HG03139 (cell line): ENCODE results near the gene MMS19.

ENCODE experiments used
- ATAC-seq: cut with Tn5 transposase; IDR thresholded peaks from one replicate; pipeline ENCODE4 v1.9.1; 2021; ENCODE audit not compliant: unreplicated experiment

Gene MMS19

DNA sequence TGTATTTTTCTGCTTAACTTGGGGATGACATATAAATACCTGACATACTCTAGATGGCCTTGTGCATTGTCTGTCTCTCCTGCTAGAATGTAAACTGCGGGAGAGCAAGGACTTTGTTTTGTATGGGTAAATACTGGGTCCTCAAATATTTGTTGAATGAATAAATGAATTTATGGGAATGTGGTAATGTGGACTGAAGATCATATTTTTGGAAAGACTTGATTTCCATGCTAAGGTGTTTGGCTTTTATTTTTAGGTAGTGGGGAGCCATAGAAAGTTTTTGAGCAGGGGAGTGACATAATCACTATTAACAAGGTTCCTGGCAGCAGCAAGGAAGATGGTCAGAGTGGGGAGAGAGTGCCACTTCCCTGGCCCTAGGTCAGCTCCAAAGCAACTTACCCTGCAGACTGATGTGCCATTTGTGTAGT, 27.5 kb upstream of the MMS19 start:
- no peak for ATAC-seq

DNA sequence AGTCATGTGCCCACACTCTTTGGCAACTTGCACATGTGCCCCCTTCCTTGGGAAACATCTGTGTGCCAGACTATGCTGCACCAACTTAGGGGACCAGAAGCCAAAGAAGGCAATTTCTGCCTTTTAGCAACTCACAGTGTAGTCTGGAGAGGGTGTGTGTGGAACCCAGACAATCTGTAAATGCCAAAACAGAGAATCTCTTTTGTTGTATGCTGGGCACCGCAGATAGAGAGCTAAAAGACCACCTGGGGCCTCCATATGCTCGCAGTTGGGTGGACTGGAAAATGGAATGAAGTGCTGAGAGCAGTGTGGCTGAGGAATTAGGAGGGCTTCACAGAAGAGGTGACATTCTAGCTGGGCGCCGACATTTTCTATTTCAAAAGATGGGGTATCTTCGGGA, 26.9 kb upstream of the MMS19 start:
- ATAC-seq, result no peak

DNA sequence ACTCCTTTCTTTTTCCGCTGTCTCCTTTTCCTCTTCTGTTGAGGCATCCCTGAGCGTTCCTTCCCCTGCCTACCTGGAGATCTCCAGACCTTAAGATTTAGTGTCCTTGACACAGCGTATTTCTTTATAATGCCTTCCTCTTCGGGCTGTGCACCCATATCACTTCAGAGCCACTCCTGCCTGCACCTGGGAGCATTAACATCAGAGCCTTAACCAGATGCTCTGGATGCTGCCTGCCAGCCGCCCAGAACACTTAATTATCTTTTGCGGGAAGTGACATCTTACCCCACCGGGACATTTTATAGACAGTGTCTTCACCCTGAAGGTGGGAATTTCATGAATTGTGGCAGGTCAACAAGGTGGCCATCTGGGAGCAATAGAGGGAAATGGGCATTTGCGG, 24.7 kb upstream of the MMS19 start:
- no peak for ATAC-seq

DNA sequence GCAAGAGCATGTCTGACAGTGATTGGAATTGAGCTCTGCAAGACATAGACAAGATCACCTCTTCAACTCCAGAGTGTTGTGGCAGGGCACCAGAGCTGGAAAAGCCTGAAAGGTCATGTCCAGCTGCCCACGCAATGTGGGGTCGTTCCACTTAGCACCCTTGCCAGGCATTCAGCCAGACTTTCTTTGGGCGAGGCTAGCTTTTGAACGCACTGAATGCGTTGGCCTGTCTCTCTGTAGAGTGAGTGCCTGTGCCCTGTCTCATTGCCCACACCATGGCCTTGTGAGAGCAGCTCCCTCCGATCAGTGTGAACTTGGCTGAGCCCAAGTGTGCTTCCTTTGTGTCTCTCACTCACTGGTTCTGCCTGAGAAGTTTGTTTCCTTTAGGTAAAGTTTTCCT, 23.8 kb upstream of the MMS19 start:
- ATAC-seq, result no peak

DNA sequence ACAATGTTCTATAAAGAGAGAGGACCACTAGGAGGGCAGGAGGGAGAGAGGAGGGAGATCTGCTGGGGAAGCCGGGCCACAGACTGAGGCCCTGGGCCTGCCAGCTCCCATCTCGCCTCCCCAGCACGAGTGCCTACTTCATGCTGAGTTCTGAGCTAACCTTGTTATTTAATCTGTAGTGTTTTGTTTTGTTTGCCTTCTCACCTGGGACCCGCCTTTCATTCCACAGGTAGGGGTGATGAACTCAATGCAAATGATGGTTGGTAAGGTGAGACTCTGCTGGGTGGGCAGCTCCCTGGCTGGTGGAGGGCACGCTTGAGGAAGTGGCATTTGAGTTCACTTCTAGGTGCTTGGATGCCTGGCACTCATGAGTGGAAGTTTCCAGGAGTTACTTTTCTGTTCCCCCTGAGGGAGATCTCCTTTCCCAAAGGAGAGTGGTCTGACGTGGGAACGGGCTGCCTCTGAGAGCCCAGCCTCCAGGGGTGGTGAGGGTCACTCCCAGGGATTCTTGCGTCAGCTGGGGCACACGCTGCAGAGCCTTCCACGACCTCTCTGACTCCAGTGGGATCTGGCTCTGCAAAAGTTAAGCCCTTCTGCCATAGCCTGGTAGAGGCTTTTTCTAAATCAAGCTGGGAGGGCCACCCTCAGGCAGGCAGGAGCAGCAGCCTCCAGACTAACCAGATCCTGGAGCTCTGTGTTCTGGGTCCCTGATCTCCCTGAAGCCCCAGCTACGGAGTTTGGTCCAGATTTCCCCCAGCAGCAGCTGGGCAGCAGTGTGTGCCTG, 22.9 kb upstream of the MMS19 start:
- ATAC-seq, result no peak

DNA sequence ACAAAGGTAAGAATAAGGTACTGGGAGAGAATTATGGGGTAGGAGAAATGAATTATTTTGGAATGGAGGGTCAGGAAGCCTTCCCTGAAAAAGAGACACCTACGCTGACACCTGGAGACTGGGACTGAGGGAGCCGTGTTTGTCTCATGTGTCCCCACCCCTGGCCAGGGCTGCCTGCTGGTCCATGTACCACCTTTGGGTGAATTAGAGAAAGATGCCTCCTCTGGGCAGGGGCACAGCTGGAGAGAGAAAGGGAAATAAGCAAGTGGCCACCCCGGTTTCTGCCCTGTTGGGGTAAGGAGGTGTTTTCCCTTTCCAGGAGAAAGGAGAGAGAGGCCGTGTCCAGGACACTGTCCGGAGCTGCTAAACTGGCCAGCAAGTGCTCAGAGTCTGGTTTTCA, 22.3 kb upstream of the MMS19 start:
- ATAC-seq, result no peak

DNA sequence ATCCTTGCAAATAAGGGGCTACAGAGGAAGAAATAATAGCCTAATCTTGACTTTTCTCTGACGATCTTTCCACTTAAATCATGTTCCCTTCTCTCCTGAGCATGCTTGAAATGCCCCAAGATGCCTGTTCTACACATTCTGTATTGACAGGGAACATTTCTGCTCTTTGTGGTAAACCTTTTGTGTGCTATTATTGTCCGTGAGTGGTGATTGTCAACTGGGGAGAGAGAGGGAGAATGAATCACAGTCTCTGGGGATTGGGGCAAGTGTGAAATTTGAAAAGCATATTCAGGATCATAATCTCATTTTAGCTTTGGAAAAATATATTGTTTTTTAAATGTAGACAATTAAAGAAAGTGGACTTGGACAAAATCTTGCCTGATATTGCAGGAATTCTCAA, 21.1 kb upstream of the MMS19 start:
- no peak for ATAC-seq

DNA sequence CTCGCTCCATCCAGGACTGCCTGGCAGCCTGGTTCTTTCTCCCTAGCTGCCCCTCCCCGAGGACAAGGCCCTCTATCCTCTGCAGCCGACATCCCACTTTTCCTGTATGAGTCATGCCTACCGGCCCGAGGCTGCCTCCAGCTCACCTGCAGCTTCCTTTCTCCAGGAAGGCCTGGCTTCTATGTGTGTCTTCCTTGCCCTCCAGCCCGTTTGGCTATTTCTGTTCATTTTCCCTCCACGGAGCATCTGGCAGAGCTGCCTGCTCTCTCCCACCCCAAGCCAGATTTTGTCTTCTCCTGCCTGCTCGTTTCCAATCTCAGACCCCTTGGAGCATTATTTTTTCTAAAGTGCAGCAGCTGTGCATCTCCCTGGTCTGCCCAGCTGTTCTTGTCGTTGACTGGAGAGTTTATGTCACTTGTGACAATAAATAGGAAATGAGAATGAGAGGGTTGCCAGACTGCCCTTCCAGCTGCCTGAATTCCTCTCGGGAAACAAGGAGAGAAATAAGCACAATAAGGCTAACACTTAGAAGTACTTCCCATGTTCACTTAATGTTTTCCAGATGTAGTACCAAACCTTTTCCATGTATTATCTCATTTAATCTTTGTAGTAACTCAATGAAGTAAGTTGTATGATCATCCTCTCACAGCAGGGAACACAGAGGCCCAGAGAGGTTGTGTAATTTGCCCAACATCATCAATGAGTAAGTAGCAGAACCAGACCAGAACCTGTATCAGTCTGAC, 20.2 kb upstream of the MMS19 start:
- no peak for ATAC-seq

DNA sequence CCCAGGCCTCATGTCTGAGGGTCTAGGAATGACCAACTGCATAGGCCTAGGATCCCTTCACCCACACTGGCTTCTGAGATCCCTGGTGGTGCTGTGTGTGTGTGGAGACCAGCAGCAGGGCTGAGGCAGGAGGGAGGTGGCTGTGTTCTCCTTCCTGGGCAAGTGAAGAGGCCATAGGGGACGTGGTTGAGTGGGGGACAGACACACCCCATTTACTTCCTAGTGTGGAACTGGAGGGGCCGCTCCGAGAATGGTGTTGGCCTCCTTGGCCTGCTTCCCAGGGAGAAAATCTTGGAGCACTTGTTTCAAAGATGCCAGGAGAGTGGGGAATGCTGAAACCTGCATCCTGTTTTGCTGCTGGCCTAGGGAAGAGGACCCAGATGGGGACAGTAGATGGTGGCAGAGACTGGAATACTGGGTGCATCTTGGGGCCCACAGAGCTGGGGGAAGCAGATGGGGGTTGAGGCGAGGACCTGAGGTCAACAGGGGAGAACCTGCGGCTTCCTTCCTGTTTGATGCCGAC, 19.6 kb upstream of the MMS19 start:
- ATAC-seq, result no peak

DNA sequence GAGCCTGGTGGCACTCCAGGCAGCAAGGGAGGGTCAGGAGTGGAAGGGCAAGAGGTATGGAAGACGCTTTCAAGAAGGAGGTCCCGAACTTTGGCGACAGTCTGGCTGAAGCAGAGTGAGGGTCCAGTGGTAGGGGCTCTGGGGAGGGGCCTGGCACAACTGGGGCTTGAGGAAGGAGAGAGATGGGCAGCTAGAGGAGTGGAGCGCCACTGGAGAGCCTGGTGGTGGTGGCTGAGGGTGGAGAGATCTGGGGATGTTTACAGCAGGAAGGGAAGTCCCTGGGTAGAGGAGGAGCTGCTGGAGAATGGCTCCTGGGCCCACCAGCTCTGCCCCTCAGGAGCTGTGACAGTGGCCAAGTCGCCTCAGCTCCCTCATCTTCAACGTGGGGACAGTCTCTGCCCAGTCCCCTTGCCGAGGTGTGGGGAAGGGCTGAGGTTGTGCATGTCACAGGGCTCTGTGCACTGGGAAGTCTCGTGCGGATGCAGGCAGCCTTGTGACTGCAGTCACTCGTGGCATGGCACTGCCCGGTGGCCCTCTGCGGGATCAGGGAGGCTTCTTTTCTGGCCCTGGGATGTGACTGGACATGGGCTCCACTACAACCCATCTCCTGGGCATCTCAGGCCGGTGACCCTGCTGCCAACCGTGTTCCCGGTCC, 19.0 kb upstream of the MMS19 start:
- ATAC-seq, result no peak

DNA sequence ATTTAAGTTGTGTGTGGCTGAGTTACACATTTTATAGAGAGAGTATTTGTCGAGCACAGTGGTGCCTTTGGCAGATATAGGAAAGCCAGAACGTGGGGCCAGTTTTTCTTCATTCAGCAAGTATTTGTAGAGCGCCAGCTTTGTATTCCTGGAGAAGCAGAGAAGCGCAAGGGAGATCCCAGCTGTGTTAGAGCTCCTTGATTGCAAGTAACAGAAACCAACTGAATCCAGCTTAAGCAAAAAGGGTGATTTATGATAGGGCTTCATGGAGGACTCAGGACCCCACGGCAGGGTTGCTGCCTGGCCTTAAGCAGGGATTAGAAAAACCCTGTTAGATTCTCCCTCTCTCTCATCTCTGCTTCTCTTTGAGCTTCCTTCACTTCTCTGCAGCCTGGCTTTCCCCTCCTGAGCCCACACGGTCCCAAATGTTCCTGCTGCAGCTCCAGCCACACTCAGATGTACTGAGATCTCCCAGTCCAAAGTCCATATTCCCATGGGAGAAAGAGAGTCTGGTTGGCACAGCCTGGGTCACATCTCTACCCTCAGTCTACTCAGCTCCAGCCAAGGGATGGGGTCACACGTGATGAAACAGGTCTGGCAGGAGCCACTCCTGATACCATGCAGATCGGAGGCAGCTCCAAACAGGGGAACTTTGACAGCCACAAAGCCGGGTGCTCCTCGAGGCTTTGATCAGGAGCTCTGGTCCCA, 17.2 kb upstream of the MMS19 start:
- ATAC-seq, result no peak

DNA sequence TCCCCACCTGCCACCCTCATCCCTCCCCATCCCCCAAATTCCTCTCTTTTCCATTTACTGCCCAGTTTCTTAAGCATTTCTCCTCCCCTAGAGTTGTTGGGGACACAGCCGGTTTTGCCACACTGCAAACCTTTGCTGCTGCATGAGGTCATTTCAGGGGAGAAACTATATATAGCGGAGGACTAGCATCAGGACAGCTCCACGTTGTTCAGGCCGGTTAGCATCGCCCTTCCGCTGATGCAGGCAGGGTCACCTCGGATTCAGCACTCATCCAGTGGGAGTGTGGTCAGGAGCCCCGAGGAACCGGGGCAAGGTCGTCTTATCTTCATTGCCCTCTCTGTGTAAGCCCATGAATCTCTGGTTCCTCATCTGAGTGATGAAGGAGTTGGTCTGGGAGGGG, 16.1 kb upstream of the MMS19 start:
- no peak for ATAC-seq

DNA sequence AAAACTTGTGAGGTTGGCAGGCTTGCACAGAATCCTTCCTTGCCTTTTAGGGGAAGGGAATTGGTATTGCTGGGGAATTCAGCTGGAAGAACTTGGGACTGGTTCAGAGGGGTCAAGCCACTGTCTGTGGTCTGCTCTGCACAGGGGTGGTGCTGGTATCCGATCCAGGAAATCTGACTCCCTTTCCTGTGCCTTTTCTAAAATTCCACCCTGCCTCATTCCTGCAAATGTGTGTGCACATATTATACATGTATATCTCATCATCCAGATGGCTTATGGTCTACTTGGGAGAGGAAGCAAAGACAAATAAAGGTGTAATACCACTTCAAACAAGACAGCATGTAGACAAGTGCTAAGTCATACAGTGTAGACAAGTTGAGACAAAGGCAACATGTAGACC, 14.8 kb upstream of the MMS19 start:
- ATAC-seq, result no peak

DNA sequence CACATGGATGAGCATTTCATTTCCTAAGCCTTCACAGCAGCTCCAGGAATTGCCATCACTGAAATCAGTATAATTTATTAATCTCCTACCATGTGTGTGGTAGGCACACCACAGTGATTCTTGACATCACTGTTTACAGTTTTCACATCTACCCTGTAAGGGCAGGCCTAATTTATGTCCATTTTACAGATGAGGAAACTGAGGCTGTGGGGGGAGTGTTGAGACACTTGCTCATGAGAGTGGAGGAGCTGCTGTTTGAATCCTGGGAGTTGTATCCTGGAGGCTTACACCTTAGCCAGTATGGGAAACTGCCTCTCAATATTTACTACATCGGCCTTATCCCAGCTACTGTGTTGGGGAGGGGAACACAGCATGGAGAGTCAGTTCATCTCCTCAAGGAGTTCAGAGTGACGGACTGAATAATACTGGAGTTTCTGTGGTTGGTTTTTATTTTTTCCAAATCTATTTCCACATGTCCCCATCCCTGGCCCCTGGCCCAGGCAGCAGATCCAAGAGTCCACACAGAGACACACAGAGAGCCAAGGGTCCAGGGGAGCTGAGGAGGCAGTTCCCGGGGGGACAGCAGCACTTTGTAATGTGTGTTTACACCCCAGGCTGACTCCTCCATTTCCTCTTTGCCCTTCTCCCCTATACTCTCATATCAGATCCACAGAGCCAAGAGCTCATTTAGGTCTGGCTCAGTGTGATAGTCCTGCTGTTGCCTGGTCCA, 13.7 kb upstream of the MMS19 start:
- no peak for ATAC-seq

DNA sequence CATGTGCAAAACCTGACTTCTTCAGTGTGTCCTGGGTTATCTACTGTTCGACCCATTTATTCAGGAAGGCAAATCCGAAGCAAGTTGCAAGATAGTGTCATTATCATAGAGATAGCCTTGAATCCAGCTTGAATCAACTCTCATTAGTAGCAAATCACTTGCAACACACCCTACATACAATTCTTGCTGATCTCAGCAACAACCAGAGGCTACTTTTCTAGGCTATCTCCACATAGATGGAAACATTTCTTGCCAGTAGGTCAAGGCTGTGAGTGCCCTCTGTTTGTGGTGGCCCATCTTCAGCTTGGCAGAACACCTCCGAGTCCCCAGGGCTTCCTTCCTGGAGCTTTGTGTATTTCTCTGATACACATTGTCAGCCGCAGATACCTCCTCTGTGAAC, 12.5 kb upstream of the MMS19 start:
- no peak for ATAC-seq

DNA sequence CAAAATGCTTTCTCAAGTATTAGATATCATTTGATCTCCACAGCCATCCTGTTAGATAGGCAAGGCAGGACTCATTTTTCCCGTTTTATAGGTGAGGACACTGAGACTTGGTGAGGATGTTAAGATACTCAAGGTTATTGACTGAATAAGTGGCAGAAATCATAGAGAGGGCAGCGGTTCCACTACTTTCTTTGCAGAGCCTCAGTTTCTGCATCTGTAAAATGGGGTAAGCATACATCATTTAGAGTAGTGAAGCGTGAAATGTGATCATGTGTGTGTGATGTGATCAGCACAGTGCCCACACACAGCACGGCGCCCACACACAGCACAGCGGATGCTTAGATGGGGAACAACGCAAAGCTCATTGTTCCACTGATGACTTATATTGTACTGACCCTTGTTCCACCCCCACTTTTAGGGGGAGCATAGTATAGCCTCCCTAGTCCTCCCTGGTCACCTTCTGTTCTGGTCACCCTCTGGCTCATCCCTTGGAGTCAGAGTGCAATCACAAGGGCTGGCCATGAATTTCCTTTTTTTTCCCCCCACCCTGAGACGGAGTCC, 11.0 kb upstream of the MMS19 start:
- no peak for ATAC-seq

DNA sequence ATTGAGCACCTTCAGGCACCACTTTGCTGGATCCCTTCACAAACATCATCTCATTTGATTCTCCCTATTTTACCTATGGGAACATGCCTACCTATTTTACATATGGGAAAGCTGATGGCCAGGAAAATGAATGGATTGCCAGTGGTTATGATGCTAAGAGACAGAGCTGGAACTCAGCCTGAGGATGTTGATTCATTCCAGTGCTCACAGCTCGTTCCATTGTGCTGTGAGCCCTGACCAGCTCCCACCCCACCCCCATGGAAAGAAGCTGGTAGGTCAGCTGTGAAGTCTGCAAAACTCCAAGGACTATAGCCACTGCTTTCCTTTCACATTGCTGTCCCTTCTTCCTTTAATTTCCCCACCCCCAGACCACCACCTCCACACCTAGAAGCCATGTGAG, 10.1 kb upstream of the MMS19 start:
- ATAC-seq, result no peak

DNA sequence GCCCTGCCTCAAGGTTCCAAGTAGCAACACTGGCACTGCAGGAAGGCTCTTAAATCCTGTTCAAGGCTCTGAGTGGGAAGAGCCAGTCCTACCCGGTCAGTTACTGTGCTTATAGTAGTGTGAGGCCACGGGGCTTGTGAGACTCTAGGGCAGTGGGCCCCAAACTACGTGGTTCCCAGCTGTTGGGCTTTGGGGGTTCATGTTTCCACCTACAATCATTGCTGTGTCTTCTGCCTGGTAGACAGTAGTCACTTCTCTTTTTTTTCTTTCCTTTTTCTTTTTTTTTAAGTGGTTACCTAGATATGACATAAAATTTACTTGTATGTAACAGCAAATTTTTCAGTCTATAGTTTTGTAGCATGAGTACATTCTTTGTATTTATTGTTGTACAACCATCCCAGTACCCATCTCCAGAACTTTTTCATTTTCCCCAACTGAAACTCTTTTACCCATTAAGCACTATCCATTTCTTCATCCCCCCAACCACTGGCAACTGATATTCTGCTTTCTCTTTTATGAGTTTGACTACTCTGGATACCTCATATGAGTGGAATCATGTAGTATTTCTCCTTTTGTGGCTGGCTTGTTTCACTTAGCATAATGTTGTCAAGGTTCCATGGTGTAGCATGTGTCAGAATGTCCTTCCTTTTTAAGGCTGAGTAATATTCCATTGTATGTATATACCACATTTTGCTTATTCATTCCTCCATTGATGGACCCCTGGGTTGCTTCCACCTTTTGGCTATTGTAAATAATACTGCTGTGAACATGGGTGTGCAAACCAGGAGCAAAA, 8.2 kb upstream of the MMS19 start:
- no peak for ATAC-seq

DNA sequence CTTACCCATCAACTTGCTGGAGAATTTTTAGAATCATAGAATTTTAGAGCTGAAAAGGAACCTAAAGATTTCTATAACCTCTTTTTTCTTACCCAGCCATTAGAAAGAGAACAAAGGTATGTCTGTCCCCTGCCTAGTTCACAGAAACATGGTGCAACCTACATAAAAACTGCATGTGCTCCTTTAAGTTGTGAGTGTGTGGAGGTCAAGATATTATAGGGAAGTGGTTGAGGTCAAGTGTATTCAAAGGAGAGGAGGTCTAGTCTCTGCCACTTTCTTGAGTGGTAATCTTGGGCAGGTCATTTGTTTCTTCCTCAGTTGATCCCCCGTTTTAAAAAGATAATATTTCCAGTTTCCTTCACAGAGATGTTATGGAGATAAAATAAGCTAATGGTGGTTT, 6.9 kb upstream of the MMS19 start:
- ATAC-seq, result no peak

DNA sequence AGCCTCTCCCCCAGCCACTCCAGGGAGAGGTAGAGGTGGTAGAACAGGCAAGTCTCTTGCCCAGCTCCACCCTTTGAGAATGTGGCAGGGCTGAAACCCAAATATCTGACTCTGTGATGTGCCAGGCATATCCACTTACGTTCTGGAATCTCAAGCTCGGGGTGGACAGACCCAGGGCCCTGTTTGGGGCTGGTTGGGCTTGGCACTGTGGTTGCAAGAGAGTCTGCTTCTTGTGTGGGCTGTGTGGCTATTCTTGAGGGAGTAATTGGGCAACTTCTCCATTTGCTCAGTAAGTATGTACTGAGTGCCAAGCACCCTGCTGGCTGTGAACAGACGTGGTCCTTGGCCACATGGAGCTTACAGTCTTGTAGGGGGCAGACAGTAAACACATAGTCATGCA, 5.2 kb upstream of the MMS19 start:
- no peak for ATAC-seq
